Gastrocnemius medialis (tissue), 4 donors: ENCODE results near the gene MT1A. TPM values are rescaled to one million over a fixed set of nuclear protein-coding genes. Genes with fewer than 3 reads are reported as not detected.
A peak's percentile ranks its signal among the peaks of the same experiment; 100 is the strongest.
"Not testable (repeated sequence)": the region's sequence is repeated elsewhere in the genome, so short reads cannot be mapped to it uniquely, and the experiment has no call there.

Experiments
- ATAC-seq, 2 donors: fragments of 150-250 bp; one replicate each; pipeline ENCODE4 v1.9.1; 2016
- DNase-seq, 2 donors: peaks; one replicate each; pipeline ENCODE4 v3.0.0-alpha.2; 2019
- H3K27ac ChIP-seq, 4 donors: fragments of 200-600 bp; sonication (generic); 1 replicate in 1 of 4; 2 replicates in 3 of 4; pipeline ENCODE4 v1.5.1; 2016 to 2018; ENCODE audit warnings: mild to moderate bottlenecking in 2 of 4, moderate library complexity in 1 of 4
- H3K27me3 ChIP-seq, 3 donors: fragments of 200-600 bp; sonication (generic) in 2 of 3; 1 replicate in 1 of 3; 2 replicates in 2 of 3; pipeline versions ENCODE4 v1.5.1 to v1.6.0; 2016 to 2019; ENCODE audit warnings: mild to moderate bottlenecking in 1 of 3, moderate library complexity in 1 of 3
- H3K36me3 ChIP-seq, 2 donors: fragments of 200-600 bp; sonication (generic) in 1 of 2; one replicate each; pipeline ENCODE4 v1.5.1; 2017 to 2018
- H3K4me1 ChIP-seq, 2 donors: fragments of 200-600 bp; sonication (generic) in 1 of 2; one replicate each; pipeline ENCODE4 v1.5.1; 2016 to 2017; ENCODE audit warnings: mild to moderate bottlenecking in 2 of 2
- H3K4me3 ChIP-seq, 4 donors: fragments of 200-600 bp; sonication (generic) in 3 of 4; 1 replicate in 1 of 4; 2 replicates in 3 of 4; pipeline ENCODE4 v1.5.1; 2016 to 2019; ENCODE audit warnings: mild to moderate bottlenecking in 2 of 4
- H3K9me3 ChIP-seq, 3 donors: fragments of 200-600 bp; sonication (generic) in 2 of 3; 1 replicate in 1 of 3; 2 replicates in 2 of 3; pipeline ENCODE4 v1.5.1; 2016 to 2019
- CTCF ChIP-seq, 5 experiments: fragments of 450-650 bp in 3 of 5; fragments of 200-600 bp in 2 of 5; sonication (generic) in 2 of 5; IDR thresholded peaks in 4 of 5; conservative IDR thresholded peaks in 1 of 5; 1 replicate in 4 of 5; 2 replicates in 1 of 5; pipeline ENCODE4 v1.5.1; 2016 to 2019; ENCODE audit warnings: antibody characterized with exemption in 5 of 5, mild to moderate bottlenecking in 3 of 5, moderate library complexity in 3 of 5
- POLR2A ChIP-seq, 2 donors: fragments of 450-650 bp; IDR thresholded peaks; one replicate each; pipeline ENCODE4 v1.6.1; 2017; ENCODE audit warnings: antibody characterized with exemption in 2 of 2, mild to moderate bottlenecking in 2 of 2, moderate library complexity in 2 of 2
- in situ Hi-C, 4 donors: fragments of 200-750 bp; cut with MboI; loops; one replicate each; pipeline versions ENCODE4 v1.15.0 to v1.8.0; 2017; ENCODE audit warnings: low sequenced_read_pairs in 4 of 4
- intact Hi-C: fragments of 100-400 bp; cut with DNase I; formaldehyde crosslinking; loops from one replicate; pipeline ENCODE4 v1.15.1; 2023; ENCODE audit warnings: low total_unique reads
- total RNA-seq, 4 donors: library from RNA; depleted of rRNA; stranded (reverse); fragments of >200 nt; gene quantifications; one replicate each; pipeline versions ENCODE4 v1.1.0 to v1.2.3, GENCODE V29; 2016

MT1A gene
- total RNA-seq, 4 donors from 2014 or later: 17.3 to 34.9 (median 20.2) TPM; not detected in 1

GRCh38 chr16:56672761-56673536 lies 34.5 kb downstream of the MT1A start:
- Histone ChIP-seq H3K9me3 (no peaks in the 10 kb centered on the region), H3K4me1 (peaks cover 0 to 7% of the 10 kb centered on the region in 2 donors), H3K27me3 (peaks cover 14 to 41% (median 29%) of the 10 kb centered on the region in 3 donors), H3K4me3 (no peak overlapping the region), H3K27ac (no peak overlapping the region), H3K36me3 (no peaks in the 10 kb centered on the region)
- ATAC-seq (no peak), DNase-seq (no peak)
- intact Hi-C loops: no loop called here
- TF ChIP-seq POLR2A (IDR thresholded peaks at IDR 0.05) (no peak), CTCF (IDR thresholded peaks at IDR 0.05 in 4 of 5, conservative IDR thresholded peaks at IDR 0.05 in 1 of 5) (no peak)
- in situ Hi-C loops: loop anchor here in 2 of 4 donors (5.0 kb wide), 1 partner anchor 34 kb away; no protein-coding TSS in a partner anchor

- TF ChIP-seq CTCF (IDR thresholded peaks at IDR 0.05 in 4 of 5, conservative IDR thresholded peaks at IDR 0.05 in 1 of 5) (peak; percentile 68 to 83 (median 80)), POLR2A (IDR thresholded peaks at IDR 0.05) (no peak)
- Histone ChIP-seq H3K27ac (no peak overlapping the region), H3K27me3 (peaks cover 12 to 33% (median 20%) of the 10 kb centered on the region in 3 donors), H3K9me3 (no peaks in the 10 kb centered on the region), H3K36me3 (no peaks in the 10 kb centered on the region), H3K4me1 (peaks cover under 1 to 7% of the 10 kb centered on the region in 2 donors), H3K4me3 (no peak overlapping the region)
- in situ Hi-C loops (loop anchor here in 2 of 4 donors (5.0 kb wide), 1 partner anchor 33 kb away; no protein-coding TSS in a partner anchor), intact Hi-C loops (loop anchor here (1.0 kb wide), 1 partner anchor 28 kb away; no protein-coding TSS in a partner anchor)
- peak; percentile 77 to 90 for ATAC-seq
- peak in 1 of 2 donors; percentile 54 for DNase-seq
Observed at GRCh38 chr16:56673921-56674320, 35.5 kb downstream of the MT1A start.

- not testable (repeated sequence) for H3K36me3 ChIP-seq, DNase-seq, H3K9me3 ChIP-seq, ATAC-seq, H3K4me3 ChIP-seq, H3K27ac ChIP-seq
- in situ Hi-C loops: loop anchor here in 2 of 4 donors (5.0 kb wide), 1 partner anchor 33 kb away; no protein-coding TSS in a partner anchor
- intact Hi-C loops: loop anchor here (1.0 kb wide), 1 partner anchor 28 kb away; no protein-coding TSS in a partner anchor
- peaks cover 9 to 26% (median 15%) of the 10 kb centered on the region in 3 donors for H3K27me3 ChIP-seq
- peaks cover 7 to 14% of the 10 kb centered on the region in 2 donors for H3K4me1 ChIP-seq
Observed at GRCh38 chr16:56674570-56674969, 36.1 kb downstream of the MT1A start.

GRCh38 chr16:56675685-56676210 lies 37.3 kb downstream of the MT1A start:
- DNase-seq (no peak), ATAC-seq (no peak)
- H3K36me3 ChIP-seq: no peaks in the 10 kb centered on the region
- peaks cover 16 to 23% of the 10 kb centered on the region in 2 donors for H3K4me1 ChIP-seq
- intact Hi-C loops (no loop called here), in situ Hi-C loops (loop anchor here in 1 of 4 donors (25.0 kb wide), 1 partner anchor 263 kb away; no protein-coding TSS in a partner anchor)
- TF ChIP-seq POLR2A (IDR thresholded peaks at IDR 0.05): no peak
- no peak for TF ChIP-seq CTCF (IDR thresholded peaks at IDR 0.05 in 4 of 5, conservative IDR thresholded peaks at IDR 0.05 in 1 of 5)
- no peak overlapping the region for H3K4me3 ChIP-seq
- peaks cover 3 to 16% (median 7%) of the 10 kb centered on the region in 3 donors for H3K27me3 ChIP-seq
- H3K27ac ChIP-seq: no peak overlapping the region
- no peaks in the 10 kb centered on the region for H3K9me3 ChIP-seq

- Histone ChIP-seq H3K27me3 (peaks cover 3 to 10% (median 6%) of the 10 kb centered on the region in 3 donors), H3K36me3 (no peaks in the 10 kb centered on the region), H3K4me3 (no peak overlapping the region), H3K27ac (no peak overlapping the region), H3K4me1 (peaks cover 27 to 34% of the 10 kb centered on the region in 2 donors), H3K9me3 (no peaks in the 10 kb centered on the region)
- DNase-seq: no peak
- no peak for ATAC-seq
- in situ Hi-C loops: loop anchor here in 1 of 4 donors (25.0 kb wide), 1 partner anchor 265 kb away; no protein-coding TSS in a partner anchor
- no peak for TF ChIP-seq POLR2A (IDR thresholded peaks at IDR 0.05)
- TF ChIP-seq CTCF (IDR thresholded peaks at IDR 0.05 in 4 of 5, conservative IDR thresholded peaks at IDR 0.05 in 1 of 5): no peak
- intact Hi-C loops: no loop called here
Observed at GRCh38 chr16:56677474-56677873, 39.0 kb downstream of the MT1A start.
